ENCODE data around the gene FHL5. TPM values are rescaled to one million over a fixed set of nuclear protein-coding genes. Genes with fewer than 3 reads are reported as not detected.
"Not testable (repeated sequence)": the region's sequence is repeated elsewhere in the genome, so short reads cannot be mapped to it uniquely, and the experiment has no call there.

The FHL5 gene, protein sequence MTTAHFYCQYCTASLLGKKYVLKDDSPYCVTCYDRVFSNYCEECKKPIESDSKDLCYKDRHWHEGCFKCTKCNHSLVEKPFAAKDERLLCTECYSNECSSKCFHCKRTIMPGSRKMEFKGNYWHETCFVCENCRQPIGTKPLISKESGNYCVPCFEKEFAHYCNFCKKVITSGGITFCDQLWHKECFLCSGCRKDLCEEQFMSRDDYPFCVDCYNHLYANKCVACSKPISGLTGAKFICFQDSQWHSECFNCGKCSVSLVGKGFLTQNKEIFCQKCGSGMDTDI
- total RNA-seq, result 1 to 10 TPM; 3.4 TPM
- long read RNA-seq, result 0 reads

- intact Hi-C loops (cut with DNase I, micrococcal nuclease), result no loop called here
- ATAC-seq (no peak), DNase-seq (no peak)
These were observed at the start of gene FHL5 for GRCh38 chr6:96562886-96563285. Gene FHL5 (plus strand): TSS chr6:96563128. CDS start chr6:96603614, 40,486 bp downstream.

DNA sequence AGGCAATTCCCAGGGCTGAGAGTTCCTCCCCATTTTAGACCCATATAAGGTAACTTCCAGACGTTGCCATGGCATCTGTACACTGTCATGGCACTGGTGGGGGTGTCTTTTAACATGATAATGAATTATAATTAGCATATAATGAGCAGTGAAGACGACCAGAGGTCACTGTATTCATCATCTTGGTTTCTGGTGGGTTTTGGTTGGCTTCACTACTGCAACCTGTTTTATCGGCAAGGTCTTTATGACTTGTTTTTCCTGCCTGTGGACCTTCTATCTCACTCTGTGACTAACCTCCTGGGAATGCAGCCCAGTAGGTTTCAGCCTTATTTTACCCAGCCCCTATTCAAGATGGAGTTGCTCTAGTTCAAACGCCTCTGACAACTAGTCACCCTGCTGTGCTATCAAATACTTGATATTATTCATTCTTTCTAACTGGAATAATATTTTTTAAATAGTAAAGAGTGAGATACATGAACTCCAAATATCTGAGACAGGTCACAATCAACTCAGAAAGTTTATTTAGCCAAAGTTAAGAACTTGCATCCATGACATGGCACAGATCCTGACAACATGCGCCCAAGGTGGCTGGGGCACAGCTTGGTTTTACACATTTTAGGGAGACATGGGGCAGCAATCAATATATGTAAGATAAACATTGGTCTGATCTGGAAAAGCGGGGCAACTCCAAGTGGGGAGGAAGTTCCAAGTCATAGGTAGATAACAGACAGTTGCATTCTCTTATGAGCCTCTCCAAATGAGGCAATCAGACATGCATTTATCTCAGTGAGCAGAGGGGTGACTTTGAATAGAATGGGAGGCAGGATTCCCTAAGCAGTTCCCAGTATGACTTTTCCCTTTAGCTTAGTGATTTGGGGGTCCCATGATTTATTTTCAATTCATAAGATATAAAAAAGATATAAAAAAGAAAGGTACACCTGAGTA is 42.5 kb upstream of the FHL5 start:
- intact Hi-C loops (cut with DNase I, micrococcal nuclease), result no loop called here
- peak; percentile 11 for ATAC-seq

DNA sequence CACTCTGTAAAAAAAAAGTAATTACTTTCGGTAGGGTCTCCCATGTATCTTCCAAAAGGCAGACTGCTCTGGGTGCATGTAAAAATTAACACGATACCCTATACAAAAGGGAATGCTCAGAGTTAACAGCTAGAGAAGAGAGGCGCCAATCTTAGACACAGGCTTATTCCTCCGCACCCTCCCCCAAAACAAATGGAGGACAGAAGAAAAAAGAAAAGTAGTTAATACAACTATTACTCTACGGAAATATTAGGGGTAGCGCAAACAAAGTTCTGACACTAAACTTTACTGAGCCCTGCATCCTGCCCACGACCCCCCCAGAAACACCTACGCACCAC is 41.7 kb upstream of the FHL5 start:
- peak; percentile 24 for ATAC-seq
- no peak for DNase-seq
- intact Hi-C loops (cut with DNase I, micrococcal nuclease), result no loop called here

More for the DNA sequence above, 42.5 kb upstream of the FHL5 start:
- peak in 1 of 2 donors; percentile 33 for DNase-seq

DNA sequence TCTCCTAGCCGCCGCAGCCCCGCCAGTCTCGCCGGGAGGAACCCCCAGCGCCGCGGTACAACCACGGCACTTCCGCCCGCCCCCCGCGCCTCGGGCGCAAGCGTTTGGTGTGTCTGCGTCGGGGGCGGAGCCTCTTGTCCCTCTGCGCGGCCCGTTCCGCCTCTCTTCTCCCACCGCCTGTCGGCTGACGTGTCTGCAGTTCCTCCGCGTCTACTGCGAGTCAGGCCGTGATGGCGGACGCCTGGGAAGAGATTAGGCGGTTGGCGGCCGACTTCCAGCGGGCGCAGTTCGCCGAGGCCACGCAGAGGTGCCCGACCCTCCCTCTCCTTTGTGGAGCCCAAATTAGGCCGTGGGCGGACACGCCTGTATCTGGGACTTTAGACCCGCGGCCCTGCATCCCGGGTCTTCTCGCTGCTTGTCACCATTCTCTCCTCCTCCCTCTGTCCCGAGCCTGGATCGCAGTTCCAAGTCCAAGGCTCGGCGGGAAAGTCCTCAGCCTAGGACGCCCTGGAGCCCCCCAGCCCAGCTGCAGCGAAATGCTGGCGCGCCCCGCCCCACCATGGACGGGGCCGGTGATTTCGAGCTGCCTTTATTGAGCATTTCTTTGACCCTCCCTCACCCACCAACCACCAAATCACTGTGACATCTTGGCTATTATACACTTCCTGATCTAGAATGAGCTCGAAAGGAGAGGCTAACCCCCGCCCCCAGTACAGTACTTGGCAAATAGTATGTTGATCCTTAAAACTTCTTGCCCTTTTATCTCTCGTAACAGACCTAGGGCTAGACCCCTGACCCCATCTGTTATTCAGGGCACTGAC is 41.1 kb upstream of the FHL5 start, which contains the start of gene UFL1:
TSS of gene UFL1 (plus strand) at position 163 of the 821 bp plus-strand sequence. CDS start at position 231, 68 bp downstream.
- peak; percentile 95 to 97 for DNase-seq
- ATAC-seq, result peak; percentile 98
- intact Hi-C loops (cut with DNase I, micrococcal nuclease), result no loop called here

- DNase-seq, result peak in 1 of 2 donors; percentile 12
- intact Hi-C loops (cut with DNase I, micrococcal nuclease), result no loop called here
- peak; percentile 21 for ATAC-seq
These were observed 40.4 kb upstream of the FHL5 start for GRCh38 chr6:96522465-96523009.

GRCh38 chr6:96528193-96528592 is 34.7 kb upstream of the FHL5 start:
- DNase-seq (no peak), ATAC-seq (no peak)
- intact Hi-C loops (cut with DNase I, micrococcal nuclease), result no loop called here

GRCh38 chr6:96532399-96532798 is 30.5 kb upstream of the FHL5 start:
- intact Hi-C loops (cut with DNase I, micrococcal nuclease), result no loop called here
- ATAC-seq, result no peak

DNA sequence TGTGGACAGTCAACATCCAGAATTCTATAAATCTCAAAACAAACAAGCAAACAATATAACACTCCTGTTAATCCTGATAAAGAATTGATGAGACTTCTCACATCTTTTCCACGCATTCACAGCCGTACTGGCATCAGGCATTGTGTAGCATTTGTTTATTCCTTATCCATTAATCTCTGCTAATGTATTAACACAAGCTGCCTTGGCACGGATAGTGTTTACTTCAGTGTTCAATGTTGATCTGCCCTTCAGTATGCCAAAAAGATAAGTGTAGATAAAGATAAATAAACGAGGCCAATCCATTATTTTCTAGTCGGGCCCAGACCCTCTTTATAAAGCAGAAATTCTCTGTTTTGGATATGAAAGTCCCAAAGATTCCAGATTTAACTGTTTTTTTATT is 25.2 kb upstream of the FHL5 start:
- ATAC-seq (no peak), DNase-seq (no peak)
- intact Hi-C loops (cut with DNase I, micrococcal nuclease), result no loop called here

More at GRCh38 chr6:96532399-96532798, 30.5 kb upstream of the FHL5 start:
- no peak for DNase-seq

DNA sequence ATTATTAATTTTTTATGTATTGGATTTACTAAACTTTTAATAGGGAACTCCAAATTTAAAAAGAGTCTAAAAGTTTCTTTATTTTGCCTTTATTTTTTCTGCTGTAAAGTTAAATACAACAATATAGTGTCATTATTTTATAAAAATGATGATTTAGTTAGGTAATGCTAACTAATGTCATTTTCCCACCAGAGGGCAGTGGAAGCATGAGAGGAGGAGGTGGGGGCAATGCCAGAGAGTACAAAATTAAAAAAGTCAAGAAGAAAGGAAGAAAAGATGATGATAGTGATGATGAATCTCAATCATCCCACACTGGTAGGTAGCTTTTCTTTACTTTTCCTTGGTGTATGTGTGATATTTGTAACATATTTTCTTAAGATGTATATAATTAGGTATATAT is 20.2 kb upstream of the FHL5 start:
- DNase-seq, result no peak
- ATAC-seq, result no peak

DNA sequence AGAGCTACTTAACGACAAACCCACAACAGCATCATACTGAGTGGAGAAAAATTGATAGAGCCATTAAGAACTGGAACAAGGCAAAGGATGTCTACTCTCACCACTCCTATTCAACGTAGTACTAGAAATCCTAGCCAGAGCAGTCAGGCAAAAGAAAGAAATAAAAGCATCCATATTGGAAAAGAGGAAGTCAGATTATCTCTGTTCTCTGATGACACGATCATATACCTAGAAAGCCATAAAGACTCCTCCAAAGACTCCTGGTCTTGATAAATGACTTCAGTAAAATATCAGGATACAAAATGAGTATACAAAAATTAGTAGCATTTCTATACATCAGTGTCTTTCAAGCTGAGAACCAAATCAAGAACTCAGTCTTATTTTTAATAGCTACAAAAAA is 17.0 kb upstream of the FHL5 start:
- no peak for DNase-seq
- no peak for ATAC-seq
- intact Hi-C loops (cut with DNase I, micrococcal nuclease), result no loop called here

More for the DNA sequence above, 20.2 kb upstream of the FHL5 start:
- intact Hi-C loops (cut with DNase I, micrococcal nuclease), result no loop called here

DNA sequence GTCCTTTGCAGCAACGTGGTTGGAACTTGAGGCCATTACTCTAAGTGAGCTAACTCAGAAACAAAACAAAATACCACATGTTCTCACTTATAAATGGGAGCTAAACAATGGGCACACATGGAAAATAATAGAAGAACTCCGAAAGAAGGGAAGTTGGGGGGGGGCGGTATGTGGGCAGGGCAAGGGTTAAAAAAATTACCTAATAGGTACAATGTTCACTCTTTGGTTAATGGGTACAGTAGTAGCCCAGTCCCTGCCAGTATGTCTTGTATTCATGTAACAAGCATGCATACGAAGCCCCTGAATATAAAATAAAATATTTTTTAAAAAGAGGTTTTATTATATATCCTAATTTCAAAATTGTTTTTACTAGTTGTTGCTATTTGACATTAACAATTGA is 15.3 kb upstream of the FHL5 start:
- DNase-seq (no peak), ATAC-seq (no peak)
- intact Hi-C loops (cut with DNase I, micrococcal nuclease), result no loop called here

DNA sequence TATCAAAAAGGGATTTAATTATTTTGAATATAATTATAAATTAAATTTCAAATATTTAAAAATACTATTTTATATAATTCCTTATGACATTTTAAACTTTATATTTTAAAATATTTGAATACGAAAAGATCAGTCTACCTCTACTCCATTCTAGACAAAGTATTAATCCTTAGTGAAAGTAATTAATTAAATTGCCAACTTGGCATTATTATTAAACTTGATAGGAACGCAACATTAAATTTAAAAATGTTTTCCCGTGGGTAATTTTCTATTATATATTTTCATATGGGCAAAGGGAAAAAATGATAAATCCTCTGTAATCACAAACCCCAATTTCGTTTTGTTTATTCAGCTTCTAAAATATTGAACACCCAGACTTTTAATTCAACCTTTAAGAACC is 8.4 kb upstream of the FHL5 start:
- DNase-seq, result no peak
- intact Hi-C loops (cut with DNase I, micrococcal nuclease), result no loop called here
- ATAC-seq, result no peak

DNA sequence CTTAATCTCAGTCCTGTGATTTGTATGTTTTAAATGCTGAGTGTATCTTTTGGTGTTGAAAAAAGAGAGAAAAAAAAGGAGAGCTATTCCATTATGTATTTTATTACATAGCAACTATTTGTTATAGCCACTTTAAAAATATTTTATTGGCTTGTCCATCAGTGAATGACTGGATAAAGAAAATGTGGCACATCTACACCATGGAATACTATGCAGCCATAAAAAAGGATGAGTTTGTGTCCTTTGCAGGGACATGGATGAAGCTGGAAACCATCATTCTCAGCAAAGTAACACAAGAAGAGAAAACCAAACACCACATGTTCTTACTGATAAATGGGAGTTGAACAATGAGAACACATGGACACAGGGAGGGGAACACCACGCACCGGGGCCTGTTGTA is 3.2 kb upstream of the FHL5 start:
- intact Hi-C loops (cut with DNase I, micrococcal nuclease); DNase-seq; ATAC-seq: not testable (repeated sequence)

- intact Hi-C loops (cut with DNase I, micrococcal nuclease), result no loop called here
- no peak for ATAC-seq
- DNase-seq, result no peak
These were observed 925 bp downstream of the FHL5 start for GRCh38 chr6:96563853-96564252.

DNA sequence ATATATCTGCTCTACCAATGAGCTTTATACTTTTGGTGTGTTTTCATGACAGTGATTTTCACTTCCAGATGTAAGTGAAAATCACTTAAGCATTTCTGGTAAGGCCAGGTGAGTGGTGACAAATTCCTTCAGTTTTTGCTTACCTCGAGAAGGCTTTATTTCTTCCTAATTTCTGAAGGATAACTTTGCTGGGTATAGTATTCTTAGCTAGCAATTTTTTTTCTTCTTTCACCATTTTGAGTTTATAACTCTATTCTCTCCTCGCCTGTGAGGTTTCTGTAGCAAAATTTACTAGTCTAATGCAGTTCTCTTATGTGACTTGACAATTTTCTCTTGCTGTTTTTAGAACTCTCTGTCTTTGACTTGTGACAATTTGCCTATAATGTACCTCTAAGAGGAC is 7.1 kb downstream of the FHL5 start:
- DNase-seq, result no peak
- ATAC-seq, result no peak
- intact Hi-C loops (cut with DNase I, micrococcal nuclease), result no loop called here

- no peak for ATAC-seq
- DNase-seq, result no peak
- intact Hi-C loops (cut with DNase I, micrococcal nuclease), result no loop called here
These were observed 8.6 kb downstream of the FHL5 start for GRCh38 chr6:96571551-96571950.

DNA sequence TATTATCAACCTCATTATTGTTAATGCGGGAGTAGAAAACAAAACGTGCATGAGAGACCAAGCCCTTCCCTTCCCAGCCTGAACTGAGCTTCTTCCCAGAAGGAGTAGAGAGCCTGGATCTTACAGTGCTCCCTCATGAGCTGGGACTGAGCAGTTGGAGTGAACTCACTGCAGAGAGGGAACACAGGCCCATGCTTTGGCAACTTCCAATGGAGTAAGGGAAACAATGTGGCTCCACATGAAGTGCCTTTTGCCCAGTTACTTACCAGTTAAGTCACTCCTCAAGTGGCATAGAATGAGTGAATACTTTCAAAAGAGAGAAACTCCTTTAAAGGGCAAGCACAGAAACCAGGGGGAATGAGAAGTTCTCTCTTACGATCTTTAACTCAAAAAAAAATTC is 12.4 kb downstream of the FHL5 start:
- no peak for ATAC-seq
- DNase-seq, result no peak
- intact Hi-C loops (cut with DNase I, micrococcal nuclease), result no loop called here

- ATAC-seq (no peak), DNase-seq (no peak)
- intact Hi-C loops (cut with DNase I, micrococcal nuclease), result no loop called here
These were observed 13.3 kb downstream of the FHL5 start for GRCh38 chr6:96576221-96576620.

GRCh38 chr6:96582021-96582420 is 19.1 kb downstream of the FHL5 start:
- intact Hi-C loops (cut with DNase I, micrococcal nuclease), result no loop called here
- no peak for ATAC-seq

More at GRCh38 chr6:96582021-96582420, 19.1 kb downstream of the FHL5 start:
- DNase-seq, result no peak
